Bronchial epithelial cell (primary cell): ENCODE data around the gene BORCS6. TPM values are rescaled to one million over a fixed set of nuclear protein-coding genes. Genes with fewer than 3 reads are reported as not detected.

Experiments
- DNase-seq: peaks from one replicate; pipeline ENCODE4 v3.0.0-alpha.2; 2010; ENCODE audit warnings: low read depth
- FAIRE-seq: peaks from 2 replicates; lab custom pipeline; 2011; peaks lifted over from hg19 to GRCh38; lab: Jason Lieb, UNC
- H3K27me3 ChIP-seq: 2 replicates; pipeline ENCODE4 v1.5.1; 2011; ENCODE audit warnings: low read length; ENCODE audit not compliant: control insufficient read depth, insufficient read depth
- H3K36me3 ChIP-seq: 2 replicates; pipeline ENCODE4 v1.5.1; 2011; ENCODE audit warnings: low read length; ENCODE audit not compliant: control insufficient read depth, insufficient read depth
- H3K4me3 ChIP-seq: 2 replicates; pipeline ENCODE4 v1.5.1; 2011; ENCODE audit warnings: mild to moderate bottlenecking, low read depth, low read length, control low read depth
- total RNA-seq: library from RNA; depleted of rRNA; stranded (reverse); fragments of >200 nt; gene quantifications from 2 replicates; pipeline ENCODE4 v1.2.1, GENCODE V29; 2014
- TF ChIP-seq, protein P1 (sequence below): IDR thresholded peaks from 2 replicates; pipeline ENCODE4 v1.5.1; 2011; ENCODE audit warnings: mild to moderate bottlenecking, moderate library complexity, low read length, control low read depth, inconsistent platforms; ENCODE audit not compliant: insufficient read depth, severe bottlenecking

BORCS6 gene
- total RNA-seq, 1 donor from 2014 or later: 6.8 TPM

GRCh38 chr17:8138672-8139371 is 51.2 kb downstream of the BORCS6 start:
- DNase-seq: peak; percentile 95
- Histone ChIP-seq H3K27me3 (no peaks in the 10 kb centered on the region), H3K36me3 (peaks cover 29% of the 10 kb centered on the region), H3K4me3 (peak overlapping the region; percentile 14)
- TF ChIP-seq, protein P1, sequence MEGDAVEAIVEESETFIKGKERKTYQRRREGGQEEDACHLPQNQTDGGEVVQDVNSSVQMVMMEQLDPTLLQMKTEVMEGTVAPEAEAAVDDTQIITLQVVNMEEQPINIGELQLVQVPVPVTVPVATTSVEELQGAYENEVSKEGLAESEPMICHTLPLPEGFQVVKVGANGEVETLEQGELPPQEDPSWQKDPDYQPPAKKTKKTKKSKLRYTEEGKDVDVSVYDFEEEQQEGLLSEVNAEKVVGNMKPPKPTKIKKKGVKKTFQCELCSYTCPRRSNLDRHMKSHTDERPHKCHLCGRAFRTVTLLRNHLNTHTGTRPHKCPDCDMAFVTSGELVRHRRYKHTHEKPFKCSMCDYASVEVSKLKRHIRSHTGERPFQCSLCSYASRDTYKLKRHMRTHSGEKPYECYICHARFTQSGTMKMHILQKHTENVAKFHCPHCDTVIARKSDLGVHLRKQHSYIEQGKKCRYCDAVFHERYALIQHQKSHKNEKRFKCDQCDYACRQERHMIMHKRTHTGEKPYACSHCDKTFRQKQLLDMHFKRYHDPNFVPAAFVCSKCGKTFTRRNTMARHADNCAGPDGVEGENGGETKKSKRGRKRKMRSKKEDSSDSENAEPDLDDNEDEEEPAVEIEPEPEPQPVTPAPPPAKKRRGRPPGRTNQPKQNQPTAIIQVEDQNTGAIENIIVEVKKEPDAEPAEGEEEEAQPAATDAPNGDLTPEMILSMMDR: peak; percentile 87
- FAIRE-seq: no peak

DNA sequence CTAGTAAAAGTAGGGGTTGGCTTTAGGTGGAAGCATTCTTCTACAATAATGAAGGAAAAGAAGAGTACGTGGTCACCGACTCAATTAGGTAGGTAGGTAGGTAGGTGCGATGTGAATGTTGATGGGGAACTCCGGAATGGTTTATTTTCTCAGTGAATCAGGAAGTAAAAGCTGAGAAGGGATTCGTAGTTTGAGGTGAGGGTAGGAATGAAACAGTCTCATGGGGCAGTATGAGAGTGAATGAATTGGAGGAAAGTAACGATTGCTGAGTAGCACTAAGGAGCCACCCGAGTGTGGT is 51.7 kb downstream of the BORCS6 start:
- TF ChIP-seq, protein P1: no peak
- FAIRE-seq: no peak
- H3K36me3 ChIP-seq: peaks cover 25% of the 10 kb centered on the region
- no peak for DNase-seq
- peak overlapping the region; percentile 14 for H3K4me3 ChIP-seq
- no peaks in the 10 kb centered on the region for H3K27me3 ChIP-seq

Other genes with a start within 250 kb of the BORCS6 start
- 0.13 TPM in 1 of 2 replicates, not detected in the other for gene GUCY2D, start 187.6 kb downstream of the BORCS6 start, total RNA-seq
- gene ALOX15B, start 151.1 kb downstream of the BORCS6 start, total RNA-seq: 5.8 and 20.6 TPM in 2 replicates
- gene ALOX12B, start 102.5 kb downstream of the BORCS6 start, total RNA-seq: 0.26 and 2.0 TPM in 2 replicates
- 1.3 and 2.0 TPM in 2 replicates for gene ALOXE3, start 71.7 kb downstream of the BORCS6 start, total RNA-seq
- 0.13 and 1.3 TPM in 2 replicates for gene HES7, start 66.1 kb downstream of the BORCS6 start, total RNA-seq
- gene PER1, start 37.8 kb downstream of the BORCS6 start, total RNA-seq: 21.9 and 26.4 TPM in 2 replicates
- gene VAMP2, start 27.2 kb downstream of the BORCS6 start, total RNA-seq: 2.1 and 4.4 TPM in 2 replicates
- gene TMEM107, start 13.8 kb downstream of the BORCS6 start, total RNA-seq: 20.2 and 24.2 TPM in 2 replicates
- gene AURKB, start 20.4 kb upstream of the BORCS6 start, total RNA-seq: 0.64 and 1.6 TPM in 2 replicates
- 2.9 and 5.6 TPM in 2 replicates for gene CTC1, start 57.9 kb upstream of the BORCS6 start, total RNA-seq
- gene PFAS, start 59.1 kb upstream of the BORCS6 start, total RNA-seq: 5.8 and 9.5 TPM in 2 replicates
- gene RANGRF, start 98.5 kb upstream of the BORCS6 start, total RNA-seq: 11.1 and 11.8 TPM in 2 replicates
- gene SLC25A35, start 105.2 kb upstream of the BORCS6 start, total RNA-seq: 0.26 and 0.38 TPM in 2 replicates
- gene ARHGEF15, start 120.1 kb upstream of the BORCS6 start, total RNA-seq: not detected in 2 replicates
- gene ODF4, start 149.7 kb upstream of the BORCS6 start, total RNA-seq: not detected in 2 replicates
- gene RPL26, start 193.0 kb upstream of the BORCS6 start, total RNA-seq: 6,352 and 10,136 TPM in 2 replicates
- gene RNF222, start 207.6 kb upstream of the BORCS6 start, total RNA-seq: under 0.01 and 0.38 TPM in 2 replicates
- 47.1 and 52.6 TPM in 2 replicates for gene NDEL1, start 245.7 kb upstream of the BORCS6 start, total RNA-seq